A673 (cell line): ENCODE measurements around the gene PALMD. TPM values are rescaled to one million over a fixed set of nuclear protein-coding genes. Genes with fewer than 3 reads are reported as not detected.

Source experiments
- BruUV-seq: library from RNA; stranded (reverse); fragments of 400-500 nt; replicated peaks from 2 replicates; lab custom pipeline; 2021; lab: Mats Ljungman, UMichigan
- CTCF ChIA-PET: fragments of 300-600 bp; sonication (Branson Sonifier 250); formaldehyde crosslinking; loops from one replicate; lab custom pipeline; 2022; ENCODE audit warnings: antibody characterized with exemption; lab: Charles Lee
- POLR2A ChIA-PET: fragments of 300-600 bp; sonication (Branson Sonifier 250); formaldehyde crosslinking; loops from one replicate; lab custom pipeline; 2022; ENCODE audit warnings: antibody characterized with exemption; ENCODE audit not compliant: low non-redundant PET; lab: Charles Lee
- DNase-seq: peaks from one replicate; pipeline ENCODE4 v3.0.0-alpha.2; 2015; ENCODE audit warnings: low spot score
- H3K27ac ChIP-seq: fragments of 200-600 bp; sonication (generic); 2 replicates; pipeline ENCODE4 v1.5.1; 2016; ENCODE audit warnings: mixed run types, low read depth, mild to moderate bottlenecking, mixed read lengths, antibody characterized with exemption, low read length; ENCODE audit not compliant: poor library complexity, severe bottlenecking
- H3K27me3 ChIP-seq: fragments of 200-600 bp; sonication (generic); replicated peaks from 2 replicates; pipeline ENCODE4 v1.6.1; 2017; ENCODE audit warnings: mixed run types, low read depth, mild to moderate bottlenecking, mixed read lengths, antibody characterized with exemption, low read length; ENCODE audit not compliant: insufficient read depth, poor library complexity
- H3K36me3 ChIP-seq: fragments of 200-600 bp; sonication (generic); 2 replicates; pipeline ENCODE4 v1.6.1; 2016; ENCODE audit warnings: mixed run types, mild to moderate bottlenecking, mixed read lengths, antibody characterized with exemption, low read length; ENCODE audit not compliant: insufficient read depth, poor library complexity, severe bottlenecking
- H3K4me1 ChIP-seq: fragments of 200-600 bp; sonication (generic); 2 replicates; pipeline ENCODE4 v1.6.1; 2017; ENCODE audit warnings: mixed run types, mild to moderate bottlenecking, mixed read lengths, antibody characterized with exemption, low read length; ENCODE audit not compliant: insufficient read depth, poor library complexity, severe bottlenecking
- H3K4me3 ChIP-seq: fragments of 200-600 bp; sonication (generic); 2 replicates; pipeline ENCODE4 v1.5.1; 2016; ENCODE audit warnings: low read depth, mixed run types, mild to moderate bottlenecking, mixed read lengths, low read length; ENCODE audit not compliant: poor library complexity, severe bottlenecking
- H3K9me3 ChIP-seq: fragments of 200-600 bp; sonication (generic); 2 replicates; pipeline ENCODE4 v1.6.1; 2016; ENCODE audit warnings: mixed run types, low read depth, mild to moderate bottlenecking, mixed read lengths, antibody characterized with exemption, low read length; ENCODE audit not compliant: poor library complexity, severe bottlenecking
- EZH2 ChIP-seq: fragments of 200-600 bp; sonication (generic); IDR thresholded peaks from 2 replicates; pipeline ENCODE4 v1.6.1; 2017; ENCODE audit warnings: borderline replicate concordance, low read depth, mild to moderate bottlenecking, mixed read lengths, antibody characterized with exemption, low read length; ENCODE audit not compliant: poor library complexity, severe bottlenecking
- intact Hi-C: fragments of 100-400 bp; cut with micrococcal nuclease; formaldehyde crosslinking; loops from one replicate; pipeline ENCODE4 v1.10.0; 2022; ENCODE audit not compliant: unreplicated experiment
- total RNA-seq: library from RNA; stranded (reverse); gene quantifications from 2 replicates; pipeline ENCODE4 v1.2.3, GENCODE V29; 2021
- TF ChIP-seq, protein P1 (sequence below): fragments of 300-800, 200-600 bp; sonication (generic); conservative IDR thresholded peaks from 2 replicates; pipeline ENCODE4 v1.5.1; 2017; ENCODE audit warnings: low read depth, mild to moderate bottlenecking, antibody characterized with exemption, low read length, moderate library complexity, mixed read lengths

Gene PALMD
- total RNA-seq, 1 experiment from 2014 or later: not detected

DNA sequence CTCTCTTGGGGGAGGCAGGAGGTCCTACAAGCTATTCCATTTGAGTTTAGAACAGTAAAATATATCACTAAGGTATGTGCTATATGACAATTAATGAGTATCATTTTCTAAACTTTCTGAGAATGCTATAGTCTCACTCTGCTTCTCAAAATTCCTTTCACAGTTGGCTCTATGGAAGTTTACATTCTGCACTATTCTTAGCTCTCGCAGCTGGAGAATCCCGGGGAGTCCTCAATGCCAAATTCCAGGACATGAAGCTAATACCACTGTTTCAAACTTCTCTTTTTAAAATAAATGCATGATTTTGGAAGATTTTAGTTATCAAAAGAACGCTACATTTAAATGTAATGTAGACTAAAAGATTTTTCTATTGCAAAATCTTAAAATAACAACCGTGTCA, 22.4 kb upstream of the PALMD start:
- DNase-seq: no peak

DNA sequence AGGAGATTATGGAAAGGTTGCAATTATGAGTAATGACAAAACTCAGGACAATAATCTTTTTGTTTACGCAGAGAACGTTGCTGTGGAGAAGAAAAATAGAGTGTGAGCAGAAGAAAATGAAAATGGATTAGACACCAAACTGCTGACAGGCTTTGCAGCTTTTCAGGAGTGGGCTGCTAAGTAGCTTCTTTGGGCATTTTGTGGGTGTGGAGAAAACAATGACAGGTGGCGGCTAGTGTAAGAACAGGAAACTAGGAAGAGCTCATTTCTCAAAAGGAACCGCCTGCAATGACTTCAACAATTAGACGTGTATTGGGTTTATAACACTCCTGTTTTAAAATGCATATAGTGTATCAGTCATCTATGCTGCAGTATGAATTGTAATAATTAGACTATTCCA, 18.3 kb upstream of the PALMD start:
- no peaks in the 10 kb centered on the region for H3K36me3 ChIP-seq
- BruUV-seq: no TSS peak
- no peak overlapping the region for H3K27ac ChIP-seq
- no peaks in the 10 kb centered on the region for H3K27me3 ChIP-seq
- intact Hi-C loops: no loop called here
- H3K4me1 ChIP-seq: no peaks in the 10 kb centered on the region
- no peak for DNase-seq
- ChIA-PET CTCF (no interaction called here), POLR2A (no interaction called here)
- TF ChIP-seq, protein P1, sequence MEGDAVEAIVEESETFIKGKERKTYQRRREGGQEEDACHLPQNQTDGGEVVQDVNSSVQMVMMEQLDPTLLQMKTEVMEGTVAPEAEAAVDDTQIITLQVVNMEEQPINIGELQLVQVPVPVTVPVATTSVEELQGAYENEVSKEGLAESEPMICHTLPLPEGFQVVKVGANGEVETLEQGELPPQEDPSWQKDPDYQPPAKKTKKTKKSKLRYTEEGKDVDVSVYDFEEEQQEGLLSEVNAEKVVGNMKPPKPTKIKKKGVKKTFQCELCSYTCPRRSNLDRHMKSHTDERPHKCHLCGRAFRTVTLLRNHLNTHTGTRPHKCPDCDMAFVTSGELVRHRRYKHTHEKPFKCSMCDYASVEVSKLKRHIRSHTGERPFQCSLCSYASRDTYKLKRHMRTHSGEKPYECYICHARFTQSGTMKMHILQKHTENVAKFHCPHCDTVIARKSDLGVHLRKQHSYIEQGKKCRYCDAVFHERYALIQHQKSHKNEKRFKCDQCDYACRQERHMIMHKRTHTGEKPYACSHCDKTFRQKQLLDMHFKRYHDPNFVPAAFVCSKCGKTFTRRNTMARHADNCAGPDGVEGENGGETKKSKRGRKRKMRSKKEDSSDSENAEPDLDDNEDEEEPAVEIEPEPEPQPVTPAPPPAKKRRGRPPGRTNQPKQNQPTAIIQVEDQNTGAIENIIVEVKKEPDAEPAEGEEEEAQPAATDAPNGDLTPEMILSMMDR: no peak
- no peak for TF ChIP-seq EZH2
- H3K9me3 ChIP-seq: no peaks in the 10 kb centered on the region
- H3K4me3 ChIP-seq: no peak overlapping the region

More for the DNA sequence above, 22.4 kb upstream of the PALMD start:
- Histone ChIP-seq H3K27me3 (no peaks in the 10 kb centered on the region), H3K36me3 (no peaks in the 10 kb centered on the region), H3K4me3 (no peak overlapping the region), H3K27ac (no peak overlapping the region), H3K4me1 (no peaks in the 10 kb centered on the region), H3K9me3 (no peaks in the 10 kb centered on the region)
- POLR2A ChIA-PET: no interaction called here
- TF ChIP-seq, protein P1: no peak
- no peak for TF ChIP-seq EZH2
- CTCF ChIA-PET: no interaction called here
- intact Hi-C loops: no loop called here
- no TSS peak for BruUV-seq

DNA sequence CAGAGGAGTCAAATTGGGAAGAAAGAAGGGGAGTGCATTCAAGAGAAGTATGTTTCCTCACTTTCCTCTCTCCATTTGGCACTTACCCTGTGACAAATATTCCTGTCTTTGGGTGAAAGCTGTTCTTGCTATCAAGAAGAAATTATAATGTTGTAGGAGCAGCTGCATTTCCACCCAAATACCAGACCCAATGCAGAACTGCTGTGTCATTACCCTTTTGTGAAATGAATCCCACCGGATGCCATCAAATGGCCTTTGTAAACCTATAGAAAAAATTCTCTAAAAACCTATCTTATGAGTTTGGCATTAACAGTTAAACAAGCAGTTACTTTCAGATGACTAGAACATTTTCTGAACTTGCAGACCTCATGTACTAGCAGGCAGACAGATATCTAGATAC, 16.7 kb upstream of the PALMD start:
- ChIA-PET POLR2A (no interaction called here), CTCF (no interaction called here)
- no peaks in the 10 kb centered on the region for H3K27me3 ChIP-seq

More for the DNA sequence above, 16.7 kb upstream of the PALMD start:
- Histone ChIP-seq H3K36me3 (no peaks in the 10 kb centered on the region), H3K9me3 (no peaks in the 10 kb centered on the region), H3K4me1 (no peaks in the 10 kb centered on the region), H3K27ac (no peak overlapping the region), H3K4me3 (no peak overlapping the region)
- DNase-seq: no peak
- intact Hi-C loops: no loop called here
- BruUV-seq: no TSS peak
- TF ChIP-seq, protein P1: no peak
- TF ChIP-seq EZH2: no peak
